ENCODE measurements around the gene LDLRAD4. TPM values are rescaled to one million over a fixed set of nuclear protein-coding genes. Genes with fewer than 3 reads are reported as not detected.

The LDLRAD4 gene
- total RNA-seq, 2 donors from 2014 or later = 33.1 to 41.2 TPM

- Histone ChIP-seq H3K36me3 (no peaks in the 10 kb centered on the region), H3K9me3 (no peaks in the 10 kb centered on the region), H3K4me1 (no peaks in the 10 kb centered on the region), H3K27me3 (no peaks in the 10 kb centered on the region), H3K27ac (no peak overlapping the region), H3K4me3 (no peak overlapping the region)
- no peak for TF ChIP-seq CTCF (IDR thresholded peaks at IDR 0.05)
- no peak for DNase-seq (ENCODE audit: low spot score)
Observed at GRCh38 chr18:13330996-13331395, 112.4 kb downstream of the LDLRAD4 start.

- Histone ChIP-seq H3K4me3 (no peak overlapping the region), H3K36me3 (no peaks in the 10 kb centered on the region), H3K9me3 (no peaks in the 10 kb centered on the region), H3K27me3 (no peaks in the 10 kb centered on the region), H3K27ac (no peak overlapping the region), H3K4me1 (no peaks in the 10 kb centered on the region)
- no peak for TF ChIP-seq CTCF (IDR thresholded peaks at IDR 0.05)
- DNase-seq (ENCODE audit: low spot score) = no peak
Observed at GRCh38 chr18:13331846-13332245, 113.3 kb downstream of the LDLRAD4 start.

GRCh38 chr18:13332874-13333273, 114.3 kb downstream of the LDLRAD4 start:
- no peaks in the 10 kb centered on the region for H3K36me3 ChIP-seq
- H3K27ac ChIP-seq = no peak overlapping the region
- no peaks in the 10 kb centered on the region for H3K27me3 ChIP-seq
- no peak for DNase-seq (ENCODE audit: low spot score)
- H3K4me1 ChIP-seq = no peaks in the 10 kb centered on the region
- no peak for TF ChIP-seq CTCF (IDR thresholded peaks at IDR 0.05)
- no peak overlapping the region for H3K4me3 ChIP-seq
- H3K9me3 ChIP-seq = no peaks in the 10 kb centered on the region

- Histone ChIP-seq H3K4me3 (no peak overlapping the region), H3K4me1 (no peaks in the 10 kb centered on the region), H3K27ac (no peak overlapping the region), H3K36me3 (no peaks in the 10 kb centered on the region), H3K27me3 (no peaks in the 10 kb centered on the region), H3K9me3 (no peaks in the 10 kb centered on the region)
- TF ChIP-seq CTCF (IDR thresholded peaks at IDR 0.05) = no peak
- DNase-seq (ENCODE audit: low spot score) = no peak
Observed at GRCh38 chr18:13335903-13336302, 117.3 kb downstream of the LDLRAD4 start.

GRCh38 chr18:13336841-13337240, 118.3 kb downstream of the LDLRAD4 start:
- Histone ChIP-seq H3K27ac (no peak overlapping the region), H3K4me1 (no peaks in the 10 kb centered on the region), H3K4me3 (no peak overlapping the region), H3K27me3 (no peaks in the 10 kb centered on the region), H3K36me3 (no peaks in the 10 kb centered on the region), H3K9me3 (peaks cover 5 to 9% of the 10 kb centered on the region in 2 donors)
- no peak for DNase-seq (ENCODE audit: low spot score)
- TF ChIP-seq CTCF (IDR thresholded peaks at IDR 0.05) = no peak

GRCh38 chr18:13337369-13337768, 118.8 kb downstream of the LDLRAD4 start:
- DNase-seq (ENCODE audit: low spot score) = no peak
- H3K9me3 ChIP-seq = peaks cover 5 to 14% of the 10 kb centered on the region in 2 donors
- no peak for TF ChIP-seq CTCF (IDR thresholded peaks at IDR 0.05)
- no peak overlapping the region for H3K27ac ChIP-seq
- H3K27me3 ChIP-seq = no peaks in the 10 kb centered on the region
- H3K4me3 ChIP-seq = no peak overlapping the region
- no peaks in the 10 kb centered on the region for H3K36me3 ChIP-seq
- no peaks in the 10 kb centered on the region for H3K4me1 ChIP-seq
